PC-9 (cell line): Measurements from ENCODE around the gene UNC5B.

ENCODE experiments used
- EZH2 ChIP-seq: fragments of 200-600 bp; sonication (generic); IDR thresholded peaks from 2 replicates; pipeline ENCODE4 v1.8.0; 2017; ENCODE audit warnings: antibody characterized with exemption, low read depth
- TF ChIP-seq, protein P1 (sequence below): fragments of 200-600 bp; sonication (generic); conservative IDR thresholded peaks from 2 replicates; pipeline ENCODE4 v1.6.1; 2017; ENCODE audit warnings: mixed run types, antibody characterized with exemption, mild to moderate bottlenecking, moderate library complexity

DNA sequence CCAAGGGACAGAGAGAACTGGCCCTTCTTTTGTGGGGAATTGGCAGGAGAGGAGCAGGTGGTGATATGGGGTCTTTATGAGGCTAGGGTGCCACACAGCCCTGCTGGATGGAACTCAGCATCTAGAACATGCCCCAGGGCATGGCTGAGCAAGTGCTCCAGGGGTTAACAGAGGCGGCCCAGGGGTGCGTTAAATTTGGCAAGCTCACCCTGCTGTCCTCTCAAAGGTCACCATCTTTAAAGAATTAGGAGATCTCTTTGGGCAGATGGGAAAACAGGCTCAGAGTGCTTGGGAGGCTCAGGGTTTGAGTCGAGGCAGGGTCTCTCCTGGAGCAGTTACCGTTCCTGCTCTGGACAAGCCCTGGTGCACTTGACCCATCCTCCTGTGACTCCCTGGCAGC, 21.4 kb upstream of the UNC5B start:
- TF ChIP-seq, protein P1, sequence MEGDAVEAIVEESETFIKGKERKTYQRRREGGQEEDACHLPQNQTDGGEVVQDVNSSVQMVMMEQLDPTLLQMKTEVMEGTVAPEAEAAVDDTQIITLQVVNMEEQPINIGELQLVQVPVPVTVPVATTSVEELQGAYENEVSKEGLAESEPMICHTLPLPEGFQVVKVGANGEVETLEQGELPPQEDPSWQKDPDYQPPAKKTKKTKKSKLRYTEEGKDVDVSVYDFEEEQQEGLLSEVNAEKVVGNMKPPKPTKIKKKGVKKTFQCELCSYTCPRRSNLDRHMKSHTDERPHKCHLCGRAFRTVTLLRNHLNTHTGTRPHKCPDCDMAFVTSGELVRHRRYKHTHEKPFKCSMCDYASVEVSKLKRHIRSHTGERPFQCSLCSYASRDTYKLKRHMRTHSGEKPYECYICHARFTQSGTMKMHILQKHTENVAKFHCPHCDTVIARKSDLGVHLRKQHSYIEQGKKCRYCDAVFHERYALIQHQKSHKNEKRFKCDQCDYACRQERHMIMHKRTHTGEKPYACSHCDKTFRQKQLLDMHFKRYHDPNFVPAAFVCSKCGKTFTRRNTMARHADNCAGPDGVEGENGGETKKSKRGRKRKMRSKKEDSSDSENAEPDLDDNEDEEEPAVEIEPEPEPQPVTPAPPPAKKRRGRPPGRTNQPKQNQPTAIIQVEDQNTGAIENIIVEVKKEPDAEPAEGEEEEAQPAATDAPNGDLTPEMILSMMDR: no peak
- no peak for TF ChIP-seq EZH2
